Measurements from ENCODE around the gene PRSS12. TPM values are rescaled to one million over a fixed set of nuclear protein-coding genes. Genes with fewer than 3 reads are reported as not detected.

Gene PRSS12
- polyA plus RNA-seq, 1 of the 3 experiments (the other 2 are of a cell fraction) = 137 TPM

- POLR2A ChIA-PET = interaction anchor here (0.5 kb wide), 1 partner anchor 12 kb away, joined by 3 read pairs; no protein-coding TSS in a partner anchor
- H3K4me2 ChIP-seq = peak overlapping the region; percentile 59
Observed at GRCh38 chr4:118340109-118340508, 12.7 kb downstream of the PRSS12 start.

DNA sequence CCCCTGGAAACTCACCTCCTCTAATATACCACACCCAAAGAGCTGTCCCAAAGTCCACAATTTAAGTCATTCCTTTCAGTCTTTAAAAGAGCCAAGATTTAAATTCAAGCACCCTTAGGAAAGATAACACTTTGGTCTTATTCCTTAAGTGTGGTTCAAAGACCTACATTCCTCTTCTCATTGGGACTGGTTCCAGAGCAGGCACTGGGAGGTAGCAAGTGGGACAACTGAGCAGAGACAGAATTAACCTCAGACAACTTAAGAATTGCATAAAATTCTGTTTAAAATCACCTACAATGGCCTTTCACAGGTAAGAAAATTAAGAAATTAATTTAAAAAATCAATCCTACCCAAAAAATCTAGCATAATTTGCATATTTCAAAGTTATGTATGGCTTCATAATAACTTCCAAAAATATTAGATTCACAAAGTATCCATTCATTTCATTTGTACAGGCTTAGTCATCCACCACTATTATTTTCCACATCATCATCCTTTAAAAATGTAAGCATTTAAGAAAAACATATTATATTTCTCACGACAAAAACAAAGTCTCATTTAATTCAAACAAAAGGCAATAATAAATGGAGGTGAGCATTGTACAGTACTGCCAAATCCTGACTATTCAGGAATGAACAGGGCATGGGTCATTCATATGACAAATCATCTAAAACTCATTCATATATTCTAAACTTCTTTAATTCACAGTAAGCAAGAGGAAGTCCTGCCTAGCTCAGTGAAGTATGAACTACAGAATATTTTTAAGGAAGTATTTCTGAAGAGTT, 13.6 kb downstream of the PRSS12 start:
- WGBS (ENCODE audit: low lambda C conversion rate) = 7% methylated on average over 1 of the region's 1 CpG
- Histone ChIP-seq H3K27me3 (ENCODE audit: insufficient read depth) (no peaks in the 10 kb centered on the region), H3K4me3 (ENCODE audit: low read depth in 2 of 2, low read length in 1 of 2) (peak overlapping the region in 1 of 2 experiments; percentile 10; a peak in 1 of 4 replicates), H3F3A (replicated peaks; ENCODE audit: insufficient read depth) (peaks cover 24% of the 10 kb centered on the region), H3K9ac (peak overlapping the region; percentile 59), H3K9me2 (no peaks in the 10 kb centered on the region), H3K9me3 (no peaks in the 10 kb centered on the region), H4K20me1 (ENCODE audit: insufficient read depth) (no peaks in the 10 kb centered on the region), H3K4me1 (ENCODE audit: control insufficient read depth in 1 of 2, insufficient read depth in 2 of 2, low read depth in 1 of 2, low read length in 1 of 2) (peaks cover 23 to 32% of the 10 kb centered on the region in 2 experiments), H3K36me3 (replicated peaks in 1 of 2; ENCODE audit: control insufficient read depth in 1 of 2, insufficient read depth in 2 of 2, low read length in 1 of 2) (peaks cover 4 to 5% of the 10 kb centered on the region in 2 experiments), H3K79me2 (ENCODE audit: insufficient read depth) (peaks cover 68% of the 10 kb centered on the region), H2AFZ (ENCODE audit: low read depth) (no peak overlapping the region; the same call in 1 of the 2 replicates), H3K27ac (ENCODE audit: low read depth in 2 of 2, low read length in 1 of 2) (peak overlapping the region; percentile 55 to 92; a peak in 3 of 4 replicates), H3K4me2 (peak overlapping the region; percentile 59)
- ChIA-PET CTCF (interaction anchor here (2.0 to 10.3 kb wide), 2 partner anchors 13 to 40 kb away, joined by 5 to 102 read pairs; partner anchors contain the start of gene PRSS12), POLR2A (no interaction called here)
- DNase-seq = no peak
- TF ChIP-seq FOXM1 (IDR thresholded peaks at IDR 0.05; ENCODE audit: low read depth) (0 out of 2 replicates have a peak, but pooled peaks have one; percentile 40), EP300 (IDR thresholded peaks at IDR 0.05; ENCODE audit: borderline replicate concordance in 1 of 2, low read depth in 1 of 2, low read length in 1 of 2) (peak in 1 of 2 experiments; percentile 79; a peak in 2 of 4 replicates), SMC3 (IDR thresholded peaks at IDR 0.05; ENCODE audit: low read depth, low read length) (no peak), YY1 (IDR thresholded peaks at IDR 0.05; ENCODE audit: low read depth) (no peak), SIN3A (IDR thresholded peaks at IDR 0.05; ENCODE audit: borderline replicate concordance, low read depth, low read length) (no peak), ELF1 (IDR thresholded peaks at IDR 0.05) (peak; percentile 8; the same call in 1 of the 2 replicates), JUND (IDR thresholded peaks at IDR 0.05) (peak; percentile 86), MEF2A (IDR thresholded peaks at IDR 0.05; ENCODE audit: borderline replicate concordance, low read depth) (peak; percentile 72; the same call in 1 of the 2 replicates), TEAD4 (IDR thresholded peaks at IDR 0.05; ENCODE audit: borderline replicate concordance, insufficient read depth) (peak; percentile 49; the same call in 1 of the 2 replicates), RXRA (IDR thresholded peaks at IDR 0.05; ENCODE audit: borderline replicate concordance, low read depth) (0 out of 2 replicates have a peak, but pooled peaks have one; percentile 27), NFIC (IDR thresholded peaks at IDR 0.05; ENCODE audit: borderline replicate concordance) (peak; percentile 58), PBX3 (IDR thresholded peaks at IDR 0.05) (peak; percentile 69), TCF12 (IDR thresholded peaks at IDR 0.05) (peak; percentile 64)
- TF ChIP-seq, protein P1, sequence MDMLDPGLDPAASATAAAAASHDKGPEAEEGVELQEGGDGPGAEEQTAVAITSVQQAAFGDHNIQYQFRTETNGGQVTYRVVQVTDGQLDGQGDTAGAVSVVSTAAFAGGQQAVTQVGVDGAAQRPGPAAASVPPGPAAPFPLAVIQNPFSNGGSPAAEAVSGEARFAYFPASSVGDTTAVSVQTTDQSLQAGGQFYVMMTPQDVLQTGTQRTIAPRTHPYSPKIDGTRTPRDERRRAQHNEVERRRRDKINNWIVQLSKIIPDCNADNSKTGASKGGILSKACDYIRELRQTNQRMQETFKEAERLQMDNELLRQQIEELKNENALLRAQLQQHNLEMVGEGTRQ (IDR thresholded peaks at IDR 0.05; ENCODE audit: borderline replicate concordance, low read depth, low read length) = no peak

More at GRCh38 chr4:118340109-118340508, 12.7 kb downstream of the PRSS12 start:
- CTCF ChIA-PET = interaction anchor here (0.6 to 10.3 kb wide), 3 partner anchors 13 to 61 kb away, joined by 3 to 102 read pairs (median 4); partner anchors contain the start of gene PRSS12
- H3K4me1 ChIP-seq (ENCODE audit: control insufficient read depth in 1 of 2, insufficient read depth in 2 of 2, low read depth in 1 of 2, low read length in 1 of 2) = peaks cover 23 to 34% of the 10 kb centered on the region in 2 experiments
- peak overlapping the region; percentile 55 to 92 for H3K27ac ChIP-seq (ENCODE audit: low read depth in 2 of 2, low read length in 1 of 2)
- no peaks in the 10 kb centered on the region for H3K9me3 ChIP-seq
- H3K79me2 ChIP-seq (ENCODE audit: insufficient read depth) = peaks cover 72% of the 10 kb centered on the region
- H3K9me2 ChIP-seq = no peaks in the 10 kb centered on the region
- TF ChIP-seq MAX (IDR thresholded peaks at IDR 0.05; ENCODE audit: low read depth) = no peak
- no peak for TF ChIP-seq SIN3A (IDR thresholded peaks at IDR 0.05; ENCODE audit: borderline replicate concordance, low read depth, low read length)
- TF ChIP-seq FOSL2 (IDR thresholded peaks at IDR 0.05; ENCODE audit: borderline replicate concordance, low read depth) = no peak
- TF ChIP-seq TAF1 (IDR thresholded peaks at IDR 0.05; ENCODE audit: borderline replicate concordance, low read depth, low read length) = no peak
- TF ChIP-seq EP300 (IDR thresholded peaks at IDR 0.05; ENCODE audit: borderline replicate concordance in 1 of 2, low read depth in 1 of 2, low read length in 1 of 2) = peak in 1 of 2 experiments; percentile 44; a peak in 1 of 4 replicates
- no peak for TF ChIP-seq IRF3 (IDR thresholded peaks at IDR 0.05; ENCODE audit: low read depth, low read length)
- no peak for TF ChIP-seq SMC3 (IDR thresholded peaks at IDR 0.05; ENCODE audit: low read depth, low read length)
- peak; percentile 81 for TF ChIP-seq GATA2 (CRISPR knock-in tag; IDR thresholded peaks at IDR 0.05)
- TF ChIP-seq TEAD4 (IDR thresholded peaks at IDR 0.05; ENCODE audit: borderline replicate concordance, insufficient read depth) = no peak
- no peak for TF ChIP-seq FOXM1 (IDR thresholded peaks at IDR 0.05; ENCODE audit: low read depth)
- no peak for TF ChIP-seq JUND (IDR thresholded peaks at IDR 0.05)
- peak; percentile 12 for TF ChIP-seq CHD2 (IDR thresholded peaks at IDR 0.05; ENCODE audit: low read length, partially characterized antibody)
- peak; percentile 39; the same call in 1 of the 2 replicates for TF ChIP-seq TCF12 (IDR thresholded peaks at IDR 0.05)
- TF ChIP-seq RFX5 (IDR thresholded peaks at IDR 0.05; ENCODE audit: low read length) = no peak; the same call in 1 of the 2 replicates
- TF ChIP-seq GABPA (IDR thresholded peaks at IDR 0.05; ENCODE audit: low read depth) = no peak
- TF ChIP-seq MEF2A (IDR thresholded peaks at IDR 0.05; ENCODE audit: borderline replicate concordance, low read depth) = no peak
- no peak for TF ChIP-seq POLR2AphosphoS5 (IDR thresholded peaks at IDR 0.05; ENCODE audit: low read depth, low read length)
- H3K4me3 ChIP-seq (ENCODE audit: low read depth in 2 of 2, low read length in 1 of 2) = no peak overlapping the region
- H3F3A ChIP-seq (replicated peaks; ENCODE audit: insufficient read depth) = peaks cover 24% of the 10 kb centered on the region
- H3K27me3 ChIP-seq (ENCODE audit: insufficient read depth) = no peaks in the 10 kb centered on the region
- 46% methylated on average over 2 of the region's 2 CpGs for WGBS (ENCODE audit: low lambda C conversion rate)
- H2AFZ ChIP-seq (ENCODE audit: low read depth) = no peak overlapping the region
- H3K36me3 ChIP-seq (replicated peaks in 1 of 2; ENCODE audit: control insufficient read depth in 1 of 2, insufficient read depth in 2 of 2, low read length in 1 of 2) = peaks cover 3 to 5% of the 10 kb centered on the region in 2 experiments
- no peaks in the 10 kb centered on the region for H4K20me1 ChIP-seq (ENCODE audit: insufficient read depth)
- H3K9ac ChIP-seq = peak overlapping the region; percentile 53; the same call in 1 of the 2 replicates
- peak; percentile 15 for DNase-seq
